Liver (tissue), 9 donors: Measurements from ENCODE around the gene ALK. TPM values are rescaled to one million over a fixed set of nuclear protein-coding genes. Genes with fewer than 3 reads are reported as not detected.

Experiments used
- DNase-seq: peaks from one replicate; pipeline ENCODE4 v3.0.0-alpha.2; 2017; ENCODE audit warnings: low spot score
- H3K27ac ChIP-seq, 2 donors: one replicate each; pipeline ENCODE4 v1.7.0; 2013; ENCODE audit warnings: inconsistent platforms in 2 of 2, low read length in 2 of 2, control low read depth in 1 of 2, low read depth in 1 of 2, mild to moderate bottlenecking in 1 of 2
- H3K27me3 ChIP-seq, 4 donors: one replicate each; pipeline versions ENCODE4 v1.6.1 to v1.7.0; 2013; ENCODE audit warnings: low read length in 3 of 4, inconsistent platforms in 1 of 4, mild to moderate bottlenecking in 1 of 4, moderate library complexity in 1 of 4; ENCODE audit not compliant: control insufficient read depth in 4 of 4, insufficient read depth in 4 of 4
- H3K36me3 ChIP-seq, 4 donors: one replicate each; pipeline versions ENCODE4 v1.6.1 to v1.7.0; 2013; ENCODE audit warnings: low read length in 3 of 4, mild to moderate bottlenecking in 3 of 4, low read depth in 1 of 4, moderate library complexity in 1 of 4; ENCODE audit not compliant: control insufficient read depth in 4 of 4, insufficient read depth in 3 of 4
- H3K4me1 ChIP-seq, 4 donors: one replicate each; pipeline versions ENCODE4 v1.6.1 to v1.7.0; 2013; ENCODE audit warnings: low read length in 3 of 4, mild to moderate bottlenecking in 3 of 4, moderate library complexity in 1 of 4; ENCODE audit not compliant: control insufficient read depth in 4 of 4, insufficient read depth in 4 of 4
- H3K4me3 ChIP-seq, 3 donors: one replicate each; pipeline versions ENCODE4 v1.6.1 to v1.7.0; 2013; ENCODE audit warnings: low read length in 3 of 3, control low read depth in 1 of 3, low read depth in 1 of 3, mild to moderate bottlenecking in 1 of 3
- H3K9ac ChIP-seq, 2 donors: one replicate each; pipeline ENCODE4 v1.7.0; 2013; ENCODE audit warnings: low read length in 2 of 2, mild to moderate bottlenecking in 2 of 2, moderate library complexity in 2 of 2, control low read depth in 1 of 2, low read depth in 1 of 2
- H3K9me3 ChIP-seq, 4 donors: one replicate each; pipeline versions ENCODE4 v1.6.1 to v1.7.0; 2013; ENCODE audit warnings: low read length in 3 of 4; ENCODE audit not compliant: control insufficient read depth in 4 of 4
- ATF3 ChIP-seq: IDR thresholded peaks from 2 replicates; pipeline ENCODE4 v1.6.1; 2016; ENCODE audit warnings: antibody characterized with exemption
- EGR1 ChIP-seq, 2 donors: IDR thresholded peaks; 2 replicates each; pipeline ENCODE4 v1.6.1; 2016 to 2018; ENCODE audit warnings: antibody characterized with exemption in 2 of 2, low read depth in 2 of 2
- FOXA1 ChIP-seq: IDR thresholded peaks from 2 replicates; pipeline ENCODE4 v1.6.1; 2016; ENCODE audit warnings: antibody characterized with exemption
- FOXA2 ChIP-seq: IDR thresholded peaks from 2 replicates; pipeline ENCODE4 v1.6.1; 2016; ENCODE audit warnings: antibody characterized with exemption
- HNF4A ChIP-seq, 2 donors: conservative IDR thresholded peaks; 2 replicates each; pipeline ENCODE4 v1.6.1; 2016; ENCODE audit warnings: antibody characterized with exemption in 2 of 2, mild to moderate bottlenecking in 2 of 2
- HNF4G ChIP-seq: IDR thresholded peaks from 2 replicates; pipeline ENCODE4 v1.6.1; 2016; ENCODE audit warnings: antibody characterized with exemption
- JUND ChIP-seq, 2 donors: IDR thresholded peaks; 2 replicates each; pipeline ENCODE4 v1.6.1; 2016; ENCODE audit warnings: antibody characterized with exemption in 2 of 2
- MAX ChIP-seq: IDR thresholded peaks from 2 replicates; pipeline ENCODE4 v1.6.1; 2016; ENCODE audit warnings: antibody characterized with exemption
- NR2F2 ChIP-seq: IDR thresholded peaks from 2 replicates; pipeline ENCODE4 v1.6.1; 2016; ENCODE audit warnings: antibody characterized with exemption
- RAD21 ChIP-seq, 2 donors: IDR thresholded peaks; 2 replicates each; pipeline ENCODE4 v1.6.1; 2016; ENCODE audit warnings: antibody characterized with exemption in 2 of 2, mild to moderate bottlenecking in 2 of 2
- RXRA ChIP-seq, 2 donors: IDR thresholded peaks; 2 replicates each; pipeline ENCODE4 v1.6.1; 2017 to 2018; ENCODE audit warnings: antibody characterized with exemption in 2 of 2, mild to moderate bottlenecking in 1 of 2
- SP1 ChIP-seq: IDR thresholded peaks from 2 replicates; pipeline ENCODE4 v1.6.1; 2018; ENCODE audit warnings: antibody characterized with exemption, mild to moderate bottlenecking
- TAF1 ChIP-seq: conservative IDR thresholded peaks from 2 replicates; pipeline ENCODE4 v1.6.1; 2016; ENCODE audit warnings: antibody characterized with exemption, mild to moderate bottlenecking
- YY1 ChIP-seq: IDR thresholded peaks from 2 replicates; pipeline ENCODE4 v1.6.1; 2016; ENCODE audit warnings: antibody characterized with exemption, mild to moderate bottlenecking
- WGBS: extraction: QIAGEN DNeasy Blood & Tissue Kit; methylation state at CpG from one replicate; pipeline ENCODE4 v1.1.7; 2013; 5-methylcytosine and 5-hydroxymethylcytosine counted together
- polyA plus RNA-seq, 2 donors: library from polyadenylated mRNA; stranded (reverse) in 1 of 2; unstranded in 1 of 2; fragments of 200-250 nt in 1 of 2; fragments of >200 nt in 1 of 2; fragmentation: Nextera tagmentation in 1 of 2; extraction: Ambion mirVana in 1 of 2; gene quantifications; one replicate each; pipeline versions ENCODE4 v1.2.1 to v1.2.3, GENCODE V29; 2013 to 2015
- total RNA-seq, 2 donors: library from RNA; depleted of rRNA; stranded (reverse); fragments of >200 nt; gene quantifications; one replicate each; pipeline ENCODE4 v1.2.3, GENCODE V29; 2014
- TF ChIP-seq, protein P1 (sequence below): IDR thresholded peaks from 2 replicates; pipeline ENCODE4 v1.6.1; 2016; ENCODE audit warnings: antibody characterized with exemption, mild to moderate bottlenecking
- TF ChIP-seq, protein P2 (sequence below): fragments of 150-350 bp; IDR thresholded peaks from 2 replicates; pipeline ENCODE4 v1.5.1; 2017; ENCODE audit warnings: improper control_type of control experiment, low read depth, low read length; ENCODE audit not compliant: missing input control
- TF ChIP-seq, protein P3 (sequence below): IDR thresholded peaks from 2 replicates; pipeline ENCODE4 v1.6.1; 2016; ENCODE audit warnings: antibody characterized with exemption
- donor health status: healthy.
- donor health status: healthy.
- donor health status: healthy.
- donor health status: healthy.
- donor health status: healthy.

ALK gene
- total and polyA plus RNA-seq, 4 donors = under 0.01 TPM; not detected in 3

DNA sequence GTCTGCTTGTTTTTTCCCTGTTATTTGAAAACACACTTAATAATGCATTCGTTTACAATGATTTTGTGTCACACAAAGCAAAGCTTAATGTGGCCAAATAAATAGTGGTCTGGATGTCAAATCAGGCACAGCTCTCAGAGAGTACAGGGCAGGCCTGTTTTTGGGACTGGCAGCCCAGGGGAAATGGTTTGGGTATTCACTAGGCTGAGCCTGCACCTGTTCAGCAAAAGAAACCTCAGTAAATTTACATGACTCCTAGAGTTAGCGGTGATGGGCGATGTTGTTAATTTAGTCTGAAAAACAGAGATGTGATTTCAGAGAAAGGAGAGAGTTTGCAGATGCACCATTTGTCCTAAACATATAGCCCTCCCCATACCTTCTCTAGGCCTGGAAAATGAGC, 197.1 kb downstream of the ALK start:
- Histone ChIP-seq H3K36me3 (no peaks in the 10 kb centered on the region), H3K4me1 (peaks cover 0 to 12% (median 7%) of the 10 kb centered on the region in 4 donors), H3K27me3 (no peaks in the 10 kb centered on the region), H3K4me3 (no peak overlapping the region), H3K27ac (no peak overlapping the region), H3K9me3 (peaks cover 0 to 2% (median 0%) of the 10 kb centered on the region in 4 donors), H3K9ac (no peak overlapping the region)
- no peak for DNase-seq
- WGBS = 90% methylated on average over 3 of the region's 3 CpGs
- no peak for TF ChIP-seq HNF4G
- TF ChIP-seq, protein P1, sequence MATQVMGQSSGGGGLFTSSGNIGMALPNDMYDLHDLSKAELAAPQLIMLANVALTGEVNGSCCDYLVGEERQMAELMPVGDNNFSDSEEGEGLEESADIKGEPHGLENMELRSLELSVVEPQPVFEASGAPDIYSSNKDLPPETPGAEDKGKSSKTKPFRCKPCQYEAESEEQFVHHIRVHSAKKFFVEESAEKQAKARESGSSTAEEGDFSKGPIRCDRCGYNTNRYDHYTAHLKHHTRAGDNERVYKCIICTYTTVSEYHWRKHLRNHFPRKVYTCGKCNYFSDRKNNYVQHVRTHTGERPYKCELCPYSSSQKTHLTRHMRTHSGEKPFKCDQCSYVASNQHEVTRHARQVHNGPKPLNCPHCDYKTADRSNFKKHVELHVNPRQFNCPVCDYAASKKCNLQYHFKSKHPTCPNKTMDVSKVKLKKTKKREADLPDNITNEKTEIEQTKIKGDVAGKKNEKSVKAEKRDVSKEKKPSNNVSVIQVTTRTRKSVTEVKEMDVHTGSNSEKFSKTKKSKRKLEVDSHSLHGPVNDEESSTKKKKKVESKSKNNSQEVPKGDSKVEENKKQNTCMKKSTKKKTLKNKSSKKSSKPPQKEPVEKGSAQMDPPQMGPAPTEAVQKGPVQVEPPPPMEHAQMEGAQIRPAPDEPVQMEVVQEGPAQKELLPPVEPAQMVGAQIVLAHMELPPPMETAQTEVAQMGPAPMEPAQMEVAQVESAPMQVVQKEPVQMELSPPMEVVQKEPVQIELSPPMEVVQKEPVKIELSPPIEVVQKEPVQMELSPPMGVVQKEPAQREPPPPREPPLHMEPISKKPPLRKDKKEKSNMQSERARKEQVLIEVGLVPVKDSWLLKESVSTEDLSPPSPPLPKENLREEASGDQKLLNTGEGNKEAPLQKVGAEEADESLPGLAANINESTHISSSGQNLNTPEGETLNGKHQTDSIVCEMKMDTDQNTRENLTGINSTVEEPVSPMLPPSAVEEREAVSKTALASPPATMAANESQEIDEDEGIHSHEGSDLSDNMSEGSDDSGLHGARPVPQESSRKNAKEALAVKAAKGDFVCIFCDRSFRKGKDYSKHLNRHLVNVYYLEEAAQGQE = no peak
- no peak for TF ChIP-seq FOXA2
- TF ChIP-seq, protein P2, sequence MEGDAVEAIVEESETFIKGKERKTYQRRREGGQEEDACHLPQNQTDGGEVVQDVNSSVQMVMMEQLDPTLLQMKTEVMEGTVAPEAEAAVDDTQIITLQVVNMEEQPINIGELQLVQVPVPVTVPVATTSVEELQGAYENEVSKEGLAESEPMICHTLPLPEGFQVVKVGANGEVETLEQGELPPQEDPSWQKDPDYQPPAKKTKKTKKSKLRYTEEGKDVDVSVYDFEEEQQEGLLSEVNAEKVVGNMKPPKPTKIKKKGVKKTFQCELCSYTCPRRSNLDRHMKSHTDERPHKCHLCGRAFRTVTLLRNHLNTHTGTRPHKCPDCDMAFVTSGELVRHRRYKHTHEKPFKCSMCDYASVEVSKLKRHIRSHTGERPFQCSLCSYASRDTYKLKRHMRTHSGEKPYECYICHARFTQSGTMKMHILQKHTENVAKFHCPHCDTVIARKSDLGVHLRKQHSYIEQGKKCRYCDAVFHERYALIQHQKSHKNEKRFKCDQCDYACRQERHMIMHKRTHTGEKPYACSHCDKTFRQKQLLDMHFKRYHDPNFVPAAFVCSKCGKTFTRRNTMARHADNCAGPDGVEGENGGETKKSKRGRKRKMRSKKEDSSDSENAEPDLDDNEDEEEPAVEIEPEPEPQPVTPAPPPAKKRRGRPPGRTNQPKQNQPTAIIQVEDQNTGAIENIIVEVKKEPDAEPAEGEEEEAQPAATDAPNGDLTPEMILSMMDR = no peak
- no peak for TF ChIP-seq FOXA1

DNA sequence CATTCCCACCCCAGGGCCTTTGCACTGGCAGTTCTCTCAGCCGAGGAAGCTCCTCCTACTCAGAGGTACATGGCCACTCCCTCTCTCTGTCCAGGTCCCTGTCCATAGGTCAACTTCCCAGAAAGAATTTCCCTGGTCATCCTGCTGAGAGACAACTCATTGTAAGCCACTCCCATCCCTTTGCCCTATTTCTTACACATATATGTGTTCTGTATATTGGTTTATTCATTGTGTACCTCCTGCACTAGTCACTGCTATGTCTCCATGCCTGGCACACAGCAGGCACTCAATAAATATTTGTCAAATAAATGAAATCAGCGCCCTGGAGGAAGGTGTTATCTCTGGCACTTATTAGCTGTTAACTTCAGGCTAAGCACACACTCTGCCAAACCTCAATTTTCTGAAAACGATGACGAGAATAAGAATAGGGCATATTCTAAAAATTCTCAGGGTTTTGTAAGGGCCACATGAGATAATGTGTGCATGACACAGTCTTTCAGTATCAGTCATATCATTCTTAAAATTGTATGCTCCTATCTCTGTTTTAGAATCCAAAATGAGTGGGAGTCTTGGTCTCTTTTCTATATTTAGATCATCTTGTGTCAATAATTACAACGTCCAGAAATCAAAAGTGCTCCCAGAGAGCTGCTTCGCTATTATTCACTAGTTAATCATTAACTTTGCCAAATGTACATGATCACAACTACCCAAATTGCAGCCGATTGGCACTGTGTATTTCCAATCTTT, 198.0 kb downstream of the ALK start:
- Histone ChIP-seq H3K27me3 (no peaks in the 10 kb centered on the region), H3K27ac (no peak overlapping the region), H3K4me3 (no peak overlapping the region), H3K4me1 (peaks cover 0 to 12% (median 7%) of the 10 kb centered on the region in 4 donors), H3K36me3 (no peaks in the 10 kb centered on the region), H3K9me3 (peaks cover 0 to 2% (median 0%) of the 10 kb centered on the region in 4 donors), H3K9ac (no peak overlapping the region)
- DNase-seq = no peak
- no peak for TF ChIP-seq JUND (IDR thresholded peaks at IDR 0.05)
- TF ChIP-seq HNF4A (conservative IDR thresholded peaks at IDR 0.05) = peak in 1 of 2 donors; percentile 2
- 25% methylated on average over 7 of the region's 7 CpGs for WGBS

GRCh38 chr2:29719639-29720038, 201.7 kb downstream of the ALK start:
- no peaks in the 10 kb centered on the region for H3K36me3 ChIP-seq
- no peak overlapping the region for H3K27ac ChIP-seq
- H3K9me3 ChIP-seq = peaks cover 0 to 2% (median 0%) of the 10 kb centered on the region in 4 donors
- H3K9ac ChIP-seq = no peak overlapping the region
- peaks cover 0 to 12% (median 7%) of the 10 kb centered on the region in 4 donors for H3K4me1 ChIP-seq
- no peaks in the 10 kb centered on the region for H3K27me3 ChIP-seq
- 59% methylated on average over 3 of the region's 3 CpGs for WGBS
- no peak overlapping the region for H3K4me3 ChIP-seq
- no peak for DNase-seq
- TF ChIP-seq HNF4A (conservative IDR thresholded peaks at IDR 0.05) (no peak), RXRA (IDR thresholded peaks at IDR 0.05) (no peak), RAD21 (IDR thresholded peaks at IDR 0.05) (no peak), SP1 (no peak), MAX (no peak), NR2F2 (no peak), FOXA1 (no peak), ATF3 (no peak), EGR1 (IDR thresholded peaks at IDR 0.05; ENCODE audit: low read depth in 2 of 2) (no peak), TAF1 (no peak), YY1 (no peak), FOXA2 (no peak), HNF4G (no peak)
- TF ChIP-seq, protein P3, sequence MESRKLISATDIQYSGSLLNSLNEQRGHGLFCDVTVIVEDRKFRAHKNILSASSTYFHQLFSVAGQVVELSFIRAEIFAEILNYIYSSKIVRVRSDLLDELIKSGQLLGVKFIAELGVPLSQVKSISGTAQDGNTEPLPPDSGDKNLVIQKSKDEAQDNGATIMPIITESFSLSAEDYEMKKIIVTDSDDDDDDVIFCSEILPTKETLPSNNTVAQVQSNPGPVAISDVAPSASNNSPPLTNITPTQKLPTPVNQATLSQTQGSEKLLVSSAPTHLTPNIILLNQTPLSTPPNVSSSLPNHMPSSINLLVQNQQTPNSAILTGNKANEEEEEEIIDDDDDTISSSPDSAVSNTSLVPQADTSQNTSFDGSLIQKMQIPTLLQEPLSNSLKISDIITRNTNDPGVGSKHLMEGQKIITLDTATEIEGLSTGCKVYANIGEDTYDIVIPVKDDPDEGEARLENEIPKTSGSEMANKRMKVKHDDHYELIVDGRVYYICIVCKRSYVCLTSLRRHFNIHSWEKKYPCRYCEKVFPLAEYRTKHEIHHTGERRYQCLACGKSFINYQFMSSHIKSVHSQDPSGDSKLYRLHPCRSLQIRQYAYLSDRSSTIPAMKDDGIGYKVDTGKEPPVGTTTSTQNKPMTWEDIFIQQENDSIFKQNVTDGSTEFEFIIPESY = no peak
- TF ChIP-seq, protein P2 = no peak
